Osteoblast (primary cell): Measurements from ENCODE around the gene HINFP. TPM values are rescaled to one million over a fixed set of nuclear protein-coding genes. Genes with fewer than 3 reads are reported as not detected.
A peak's percentile ranks its signal among the peaks of the same experiment; 100 is the strongest.

ENCODE experiments used
- DNase-seq: peaks from one replicate; pipeline ENCODE4 v3.0.0; 2011; ENCODE audit warnings: low spot score, mixed read lengths; ENCODE audit not compliant: insufficient read length; ENCODE audit errors: missing footprints
- H2AFZ ChIP-seq: 2 replicates; pipeline ENCODE4 v1.6.0; 2011; ENCODE audit warnings: mild to moderate bottlenecking, low read length
- H3K27ac ChIP-seq: 2 replicates; pipeline ENCODE4 v1.5.1; 2011; ENCODE audit warnings: mild to moderate bottlenecking, low read depth, low read length, moderate library complexity
- H3K27me3 ChIP-seq: 2 replicates; pipeline ENCODE4 v1.6.0; 2012; ENCODE audit warnings: mild to moderate bottlenecking, control low read depth, inconsistent platforms, low read length, moderate library complexity; ENCODE audit not compliant: insufficient read depth
- H3K36me3 ChIP-seq: 2 replicates; pipeline ENCODE4 v1.5.1; 2011; ENCODE audit warnings: mild to moderate bottlenecking, low read length, control low read depth, moderate library complexity; ENCODE audit not compliant: insufficient read depth
- H3K4me1 ChIP-seq: 2 replicates; pipeline ENCODE4 v1.5.1; 2011; ENCODE audit warnings: mild to moderate bottlenecking, low read length, control low read depth, moderate library complexity; ENCODE audit not compliant: insufficient read depth
- H3K4me2 ChIP-seq: 2 replicates; pipeline ENCODE4 v1.6.0; 2011; ENCODE audit warnings: mild to moderate bottlenecking, low read length; ENCODE audit not compliant: insufficient read depth
- H3K4me3 ChIP-seq: fragments of 200-600 bp; sonication (generic); 3 replicates; pipeline ENCODE4 v1.5.1; 2012; ENCODE audit warnings: mild to moderate bottlenecking, low read length, inconsistent platforms; ENCODE audit not compliant: insufficient read depth
- H3K79me2 ChIP-seq: 2 replicates; pipeline ENCODE4 v1.6.0; 2012; ENCODE audit warnings: mild to moderate bottlenecking, low read length, control low read depth, inconsistent platforms; ENCODE audit not compliant: insufficient read depth
- H3K9me3 ChIP-seq: 2 replicates; pipeline ENCODE4 v1.5.1; 2011; ENCODE audit warnings: low read depth, low read length, control low read depth
- H4K20me1 ChIP-seq: 2 replicates; pipeline ENCODE4 v1.6.0; 2012; ENCODE audit warnings: mild to moderate bottlenecking, low read length, control low read depth; ENCODE audit not compliant: insufficient read depth
- total RNA-seq: library from RNA; depleted of rRNA; stranded (reverse); fragments of >200 nt; gene quantifications from 2 replicates; pipeline ENCODE4 v1.2.3, GENCODE V29; 2012
- TF ChIP-seq, protein P1 (sequence below): IDR thresholded peaks from 2 replicates; pipeline ENCODE4 v1.5.1; 2011; ENCODE audit warnings: mild to moderate bottlenecking, low read depth, low read length, moderate library complexity; ENCODE audit errors: extremely low read depth

The HINFP gene
- total RNA-seq, 1 donor = 22.8 TPM

DNA sequence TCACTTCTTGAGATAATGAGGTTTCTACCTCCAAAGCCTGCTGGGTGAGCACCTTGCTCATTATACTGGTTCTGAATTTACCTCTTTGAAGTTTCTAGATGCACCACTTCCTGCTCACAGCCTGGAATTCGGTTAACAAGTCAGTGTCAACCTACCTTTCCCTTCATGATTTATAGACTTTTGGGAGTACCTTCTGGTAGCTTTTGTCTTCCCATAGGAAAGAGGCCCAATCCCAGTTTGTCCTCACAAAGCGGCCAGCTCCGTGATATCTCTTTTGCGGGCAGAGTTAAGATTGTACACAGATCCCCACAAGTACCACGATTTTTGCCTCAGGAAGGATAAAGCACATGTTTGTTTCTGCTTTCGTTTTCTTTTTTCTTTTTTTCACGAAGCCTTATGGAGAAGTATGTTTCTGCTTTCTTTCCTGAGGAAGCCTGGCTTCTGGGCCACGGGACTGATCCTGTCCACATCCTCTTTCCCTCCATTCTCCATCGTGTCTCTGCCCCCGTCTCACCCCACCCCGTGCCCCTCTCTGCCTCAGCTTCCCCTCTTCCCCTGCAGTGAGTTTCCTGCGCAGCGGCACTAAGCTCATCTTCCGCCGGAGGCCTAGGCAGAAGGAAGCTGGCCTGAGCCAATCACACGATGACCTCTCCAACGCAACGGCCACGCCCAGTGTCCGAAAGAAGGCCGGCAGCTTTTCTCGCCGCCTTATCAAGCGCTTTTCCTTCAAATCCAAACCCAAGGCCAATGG is 5.7 kb upstream of the HINFP start:
- DNase-seq = peak; percentile 13
- Histone ChIP-seq H3K27me3 (no peaks in the 10 kb centered on the region), H3K4me2 (no peak overlapping the region), H4K20me1 (no peaks in the 10 kb centered on the region), H3K4me1 (peaks cover 5% of the 10 kb centered on the region), H3K9me3 (no peaks in the 10 kb centered on the region), H2AFZ (no peak overlapping the region), H3K4me3 (no peak overlapping the region), H3K36me3 (peaks cover 46% of the 10 kb centered on the region), H3K79me2 (no peaks in the 10 kb centered on the region), H3K27ac (no peak overlapping the region)
- TF ChIP-seq, protein P1, sequence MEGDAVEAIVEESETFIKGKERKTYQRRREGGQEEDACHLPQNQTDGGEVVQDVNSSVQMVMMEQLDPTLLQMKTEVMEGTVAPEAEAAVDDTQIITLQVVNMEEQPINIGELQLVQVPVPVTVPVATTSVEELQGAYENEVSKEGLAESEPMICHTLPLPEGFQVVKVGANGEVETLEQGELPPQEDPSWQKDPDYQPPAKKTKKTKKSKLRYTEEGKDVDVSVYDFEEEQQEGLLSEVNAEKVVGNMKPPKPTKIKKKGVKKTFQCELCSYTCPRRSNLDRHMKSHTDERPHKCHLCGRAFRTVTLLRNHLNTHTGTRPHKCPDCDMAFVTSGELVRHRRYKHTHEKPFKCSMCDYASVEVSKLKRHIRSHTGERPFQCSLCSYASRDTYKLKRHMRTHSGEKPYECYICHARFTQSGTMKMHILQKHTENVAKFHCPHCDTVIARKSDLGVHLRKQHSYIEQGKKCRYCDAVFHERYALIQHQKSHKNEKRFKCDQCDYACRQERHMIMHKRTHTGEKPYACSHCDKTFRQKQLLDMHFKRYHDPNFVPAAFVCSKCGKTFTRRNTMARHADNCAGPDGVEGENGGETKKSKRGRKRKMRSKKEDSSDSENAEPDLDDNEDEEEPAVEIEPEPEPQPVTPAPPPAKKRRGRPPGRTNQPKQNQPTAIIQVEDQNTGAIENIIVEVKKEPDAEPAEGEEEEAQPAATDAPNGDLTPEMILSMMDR = no peak

DNA sequence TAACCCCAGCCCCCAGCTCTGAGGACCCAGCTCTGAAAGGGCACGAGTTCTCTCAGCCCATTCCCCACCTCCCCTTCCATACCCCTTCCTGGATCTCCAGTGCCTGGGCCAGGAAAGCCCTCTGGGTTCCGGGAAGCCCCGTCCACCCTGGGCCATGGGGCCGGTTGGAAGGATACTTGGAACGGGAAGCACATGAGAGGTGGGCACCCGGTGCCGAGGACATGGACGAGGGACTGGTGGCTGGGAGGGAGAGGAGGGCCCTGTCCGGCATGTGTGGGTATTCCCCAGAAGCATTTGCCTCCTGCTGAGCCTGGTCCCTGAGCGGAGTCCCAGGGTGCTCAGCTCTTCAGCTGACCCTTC is 5.2 kb upstream of the HINFP start:
- Histone ChIP-seq H3K27ac (no peak overlapping the region), H3K36me3 (peaks cover 41% of the 10 kb centered on the region), H3K9me3 (no peaks in the 10 kb centered on the region), H3K4me2 (no peak overlapping the region), H3K4me3 (no peak overlapping the region), H3K79me2 (no peaks in the 10 kb centered on the region), H3K27me3 (no peaks in the 10 kb centered on the region), H3K4me1 (peaks cover 8% of the 10 kb centered on the region), H2AFZ (no peak overlapping the region), H4K20me1 (no peaks in the 10 kb centered on the region)
- TF ChIP-seq, protein P1 = no peak
- peak; percentile 25 for DNase-seq

DNA sequence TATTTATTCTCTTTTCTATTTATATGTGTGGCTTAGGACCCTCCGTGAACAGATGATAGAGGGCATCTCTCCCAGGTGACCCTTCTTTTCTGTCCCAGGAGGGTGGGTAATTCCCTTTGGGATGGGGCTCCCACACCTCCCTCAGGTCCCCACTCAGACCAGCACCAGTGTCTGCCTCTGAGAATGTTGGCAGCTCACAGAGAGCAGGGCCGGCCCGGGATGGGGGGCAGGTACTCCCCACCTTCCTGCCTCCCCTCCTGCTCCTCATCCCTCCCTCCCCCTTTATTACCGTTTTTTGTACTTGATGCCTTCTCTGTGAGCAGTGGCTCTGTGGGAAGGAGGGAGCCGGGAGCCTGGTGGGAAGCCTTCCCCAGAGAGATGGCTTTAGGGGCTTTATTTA is 4.8 kb upstream of the HINFP start:
- no peak overlapping the region for H3K27ac ChIP-seq
- no peak overlapping the region for H2AFZ ChIP-seq
- peaks cover 2% of the 10 kb centered on the region for H3K79me2 ChIP-seq
- H3K9me3 ChIP-seq = no peaks in the 10 kb centered on the region
- H3K36me3 ChIP-seq = peaks cover 38% of the 10 kb centered on the region
- no peaks in the 10 kb centered on the region for H4K20me1 ChIP-seq
- peaks cover 8% of the 10 kb centered on the region for H3K4me1 ChIP-seq
- DNase-seq = peak; percentile 63
- no peaks in the 10 kb centered on the region for H3K27me3 ChIP-seq
- TF ChIP-seq, protein P1 = no peak
- H3K4me2 ChIP-seq = no peak overlapping the region
- no peak overlapping the region for H3K4me3 ChIP-seq

DNA sequence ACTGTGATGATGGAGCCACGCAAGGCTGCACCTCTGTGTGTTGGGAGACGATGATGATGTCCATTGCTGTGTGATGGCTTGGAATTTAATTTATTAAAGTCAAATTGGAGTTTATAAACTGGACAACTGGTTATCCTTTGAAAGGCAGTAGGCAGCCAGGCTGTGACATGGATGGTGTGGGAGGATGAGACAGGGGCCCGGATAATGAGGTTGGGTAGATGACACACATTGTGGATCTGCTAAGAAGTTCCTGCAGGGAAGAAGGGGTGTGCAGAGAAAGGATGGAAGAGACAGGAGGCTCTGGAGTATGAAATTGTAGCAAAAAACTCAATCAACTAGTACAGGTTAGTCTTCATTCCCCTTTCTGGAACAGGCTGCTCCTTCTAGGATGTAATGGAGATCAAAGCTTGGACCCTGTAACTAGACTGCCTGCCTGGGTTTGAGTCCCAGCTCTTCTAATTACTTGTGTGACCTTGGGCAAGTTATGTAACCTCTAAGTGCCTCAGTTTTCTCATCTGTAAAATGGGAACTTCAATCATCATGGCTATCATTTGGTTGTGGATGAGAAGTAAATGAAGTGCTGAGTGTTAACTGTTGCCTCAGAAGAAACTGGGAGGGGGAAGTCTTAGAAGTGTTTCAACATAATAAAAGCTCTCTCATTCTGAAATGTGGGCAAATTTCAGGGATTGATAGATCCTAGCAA is 4.2 kb upstream of the HINFP start:
- H3K27ac ChIP-seq = no peak overlapping the region

More for the DNA sequence above, 4.2 kb upstream of the HINFP start:
- Histone ChIP-seq H3K4me3 (no peak overlapping the region), H3K79me2 (peaks cover 7% of the 10 kb centered on the region), H3K9me3 (no peaks in the 10 kb centered on the region), H4K20me1 (peaks cover 2% of the 10 kb centered on the region), H2AFZ (no peak overlapping the region), H3K36me3 (peaks cover 34% of the 10 kb centered on the region), H3K27me3 (no peaks in the 10 kb centered on the region), H3K4me1 (peaks cover 12% of the 10 kb centered on the region), H3K4me2 (no peak overlapping the region)
- DNase-seq = peak; percentile 47
- TF ChIP-seq, protein P1 = no peak
